ENCODE data around the gene SLC26A3. TPM values are rescaled to one million over a fixed set of nuclear protein-coding genes. Genes with fewer than 3 reads are reported as not detected.

SLC26A3 gene
- total and polyA plus RNA-seq, 2 of the 8 experiments (the other 6 are each of a cell fraction or from before 2014, with no cell fraction given): not detected

GRCh38 chr7:107843184-107843583 lies 40.2 kb upstream of the SLC26A3 start:
- no peak overlapping the region for H3K23ac ChIP-seq (ENCODE audit: insufficient read length)
- no peaks in the 10 kb centered on the region for H3K23me2 ChIP-seq (ENCODE audit: low read depth, low read length)
- no peak overlapping the region for H3K18ac ChIP-seq (ENCODE audit: extremely low read depth, low read length)
- TF ChIP-seq POLR2A (IDR thresholded peaks at IDR 0.05; ENCODE audit: control extremely low read depth in 1 of 2, low read depth in 2 of 2, low read length in 2 of 2): no peak
- TF ChIP-seq SRF (IDR thresholded peaks at IDR 0.05; ENCODE audit: low read depth, low read length): no peak
- 90% methylated on average over 16 of the region's 16 CpGs; no CpG with 5 or more reads in 1 of the 2 experiments for WGBS, 2 experiments (ENCODE audit: extremely low coverage in 1 of 2, insufficient coverage in 1 of 2, insufficient read length in 1 of 2, insufficient replicate concordance in 2 of 2, low coverage in 1 of 2, low lambda C conversion rate in 2 of 2, missing lambda C conversion rate in 1 of 2)
- H2BK120ac ChIP-seq (replicated peaks; ENCODE audit: low read depth, low read length): no peak overlapping the region
- no peak overlapping the region for H3K27ac ChIP-seq (ENCODE audit: low read depth, low read length)
- no peak overlapping the region for H4K91ac ChIP-seq (replicated peaks; ENCODE audit: insufficient read length, low read length)
- no peak overlapping the region for H3K4me3 ChIP-seq (ENCODE audit: extremely low read depth in 1 of 4, insufficient read depth in 2 of 4, low read depth in 3 of 4, low read length in 4 of 4)
- CTCF ChIA-PET (ENCODE audit: partially characterized antibody): no interaction called here
- FAIRE-seq (no peak), DNase-seq (ENCODE audit: low read depth in 1 of 2, low spot score in 2 of 2) (no peak)
- H2AFZ ChIP-seq (ENCODE audit: low read length): 0 out of 2 replicates have a peak overlapping the region, but pooled peaks have one; percentile 2
- H3K9me3 ChIP-seq (ENCODE audit: insufficient read depth in 2 of 2, low read depth in 1 of 2, low read length in 1 of 2): peaks cover 3 to 12% of the 10 kb centered on the region in 2 experiments; a peak in 2 of 4 replicates
- H3K79me1 ChIP-seq (ENCODE audit: low read depth, low read length): no peaks in the 10 kb centered on the region
- no peaks in the 10 kb centered on the region for H3K4me1 ChIP-seq (replicated peaks in 1 of 4; ENCODE audit: control insufficient read depth in 3 of 4, insufficient read depth in 4 of 4, low read length in 3 of 4)
- no peaks in the 10 kb centered on the region for H3K79me2 ChIP-seq (ENCODE audit: control insufficient read depth in 1 of 2, insufficient read depth in 2 of 2, low read length in 2 of 2)
- no peak overlapping the region for H3K4me2 ChIP-seq (ENCODE audit: insufficient read depth in 1 of 2, low read depth in 2 of 2, low read length in 2 of 2)
- no peak overlapping the region for H2BK5ac ChIP-seq (ENCODE audit: low read depth, low read length)
- POLR2A ChIA-PET (ENCODE audit: partially characterized antibody): no interaction called here
- H3K56ac ChIP-seq (replicated peaks; ENCODE audit: insufficient read length, low read depth, low read length): no peak overlapping the region
- no peak overlapping the region for H2AK5ac ChIP-seq (ENCODE audit: low read depth, low read length)
- no peak overlapping the region for H4K5ac ChIP-seq (ENCODE audit: insufficient read length, low read depth, low read length)
- H3K4ac ChIP-seq (replicated peaks; ENCODE audit: insufficient read length, low read depth, low read length): no peak overlapping the region
- H4K20me1 ChIP-seq (replicated peaks in 1 of 2; ENCODE audit: control insufficient read depth in 1 of 2, insufficient read depth in 2 of 2, low read length in 2 of 2): no peaks in the 10 kb centered on the region
- H2BK15ac ChIP-seq (ENCODE audit: low read length): no peak overlapping the region
- H3K36me3 ChIP-seq (ENCODE audit: control insufficient read depth in 2 of 4, insufficient read depth in 4 of 4, low read length in 3 of 4): no peaks in the 10 kb centered on the region
- H3K14ac ChIP-seq (ENCODE audit: insufficient read length): no peak overlapping the region
- H4K8ac ChIP-seq (ENCODE audit: extremely low read depth, insufficient read depth, low read length): no peak overlapping the region
- no peaks in the 10 kb centered on the region for H3K27me3 ChIP-seq (replicated peaks in 1 of 4; ENCODE audit: control insufficient read depth in 3 of 4, extremely low read depth in 1 of 4, insufficient read depth in 3 of 4, low read length in 3 of 4)
- no peak overlapping the region for H3K9ac ChIP-seq (replicated peaks in 1 of 4; ENCODE audit: extremely low read depth in 1 of 4, low read depth in 3 of 4, low read length in 3 of 4)
- no peak overlapping the region for H2BK20ac ChIP-seq (ENCODE audit: low read length)
- no peak overlapping the region for H2BK12ac ChIP-seq (ENCODE audit: low read depth, low read length)
